GM10847 (cell line): Measurements from ENCODE around the gene TLE6.

Experiments
- POLR2A ChIP-seq: IDR thresholded peaks from 2 replicates; pipeline ENCODE4 v1.6.1; 2011; ENCODE audit not compliant: insufficient read length; ENCODE audit errors: extremely low read depth

Gene TLE6

GRCh38 chr19:2967972-2968371, 9.4 kb upstream of the TLE6 start:
- TF ChIP-seq POLR2A, result no peak

- TF ChIP-seq POLR2A, result no peak
Measured at GRCh38 chr19:2969104-2969504, 8.3 kb upstream of the TLE6 start.

GRCh38 chr19:2970201-2970835, 7.0 kb upstream of the TLE6 start:
- no peak for TF ChIP-seq POLR2A

GRCh38 chr19:2973229-2973628, 4.1 kb upstream of the TLE6 start:
- no peak for TF ChIP-seq POLR2A

GRCh38 chr19:2974342-2975041, 2.9 kb upstream of the TLE6 start:
- TF ChIP-seq POLR2A, result no peak

- no peak for TF ChIP-seq POLR2A
Measured at GRCh38 chr19:2976609-2977000, 759 bp upstream of the TLE6 start.

GRCh38 chr19:2977746-2978138, 378 bp downstream of the TLE6 start:
- TF ChIP-seq POLR2A, result no peak

GRCh38 chr19:2978166-2978767, 903 bp downstream of the TLE6 start:
- no peak for TF ChIP-seq POLR2A

- no peak for TF ChIP-seq POLR2A
Measured at GRCh38 chr19:2978772-2979171, 1.4 kb downstream of the TLE6 start.

- TF ChIP-seq POLR2A, result no peak
Measured at GRCh38 chr19:2981898-2982297, 4.5 kb downstream of the TLE6 start.

- TF ChIP-seq POLR2A, result no peak
Measured at GRCh38 chr19:2982561-2982960, 5.2 kb downstream of the TLE6 start.

GRCh38 chr19:2982983-2983350, 5.6 kb downstream of the TLE6 start:
- no peak for TF ChIP-seq POLR2A

GRCh38 chr19:2983351-2984214, 6.2 kb downstream of the TLE6 start:
- no peak for TF ChIP-seq POLR2A

- no peak for TF ChIP-seq POLR2A
Measured at GRCh38 chr19:2984215-2984528, 6.8 kb downstream of the TLE6 start.

- TF ChIP-seq POLR2A, result no peak
Measured at GRCh38 chr19:2986951-2987524, 9.7 kb downstream of the TLE6 start.

GRCh38 chr19:2987797-2988196, 10.4 kb downstream of the TLE6 start:
- TF ChIP-seq POLR2A, result no peak

- no peak for TF ChIP-seq POLR2A
Measured at GRCh38 chr19:2988568-2988967, 11.2 kb downstream of the TLE6 start.
